NCI-H69 (cell line): Measurements from ENCODE around the gene AKAP7.
A peak's percentile ranks its signal among the peaks of the same experiment; 100 is the strongest.
"Not testable (repeated sequence)": the region's sequence is repeated elsewhere in the genome, so short reads cannot be mapped to it uniquely, and the experiment has no call there.

Experiments
- DNase-seq: peaks from one replicate; lab custom pipeline; 2025; lab: John Stamatoyannopoulos, UW

AKAP7 gene

DNA sequence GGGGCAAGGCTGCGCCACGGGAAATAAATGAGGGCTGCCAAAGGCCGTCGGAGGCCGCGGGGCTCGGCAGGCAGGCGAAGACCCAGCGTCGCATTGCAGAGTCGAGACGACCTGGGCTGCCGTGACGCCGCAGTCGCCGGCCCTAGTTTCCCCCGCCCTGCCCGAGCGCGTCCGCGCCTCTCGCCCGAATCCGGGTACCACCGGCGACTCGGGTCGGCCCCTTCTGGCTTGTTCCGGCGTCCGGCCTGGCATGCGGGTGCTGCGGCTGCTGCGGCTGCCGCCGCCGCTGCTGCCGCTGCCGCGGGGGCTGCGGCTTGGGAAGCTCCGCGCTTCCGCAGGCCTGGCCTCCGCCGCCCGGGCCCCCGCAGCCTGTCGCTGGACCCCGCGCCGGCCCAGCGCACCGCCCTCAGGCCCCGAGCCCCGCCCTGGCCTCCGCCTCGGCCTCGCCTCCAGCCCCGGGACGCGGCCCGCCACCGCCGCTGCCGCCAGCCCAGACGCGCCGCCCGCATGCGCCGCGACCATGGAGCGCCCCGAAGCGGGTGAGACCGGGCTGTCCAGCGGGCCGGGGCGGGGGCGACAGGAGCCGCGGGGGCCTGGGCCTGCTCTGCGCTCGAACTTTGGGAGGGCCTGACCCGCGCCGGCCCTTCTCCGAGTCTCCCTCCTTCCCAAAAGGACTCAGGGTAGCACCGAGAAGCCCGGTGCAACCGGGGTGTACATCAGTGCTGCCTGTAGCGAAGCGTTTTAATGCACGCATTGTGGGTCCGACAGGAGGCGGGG lies at the start of gene AKAP7:
TSS of gene AKAP7 (plus strand) at position 224 of the 777 bp plus-strand sequence. CDS start at position 521, 297 bp downstream.
- DNase-seq: peak; percentile 63

- not testable (repeated sequence) for DNase-seq
Observed at GRCh38 chr6:131090339-131090738, 44.9 kb upstream of the AKAP7 start.

DNA sequence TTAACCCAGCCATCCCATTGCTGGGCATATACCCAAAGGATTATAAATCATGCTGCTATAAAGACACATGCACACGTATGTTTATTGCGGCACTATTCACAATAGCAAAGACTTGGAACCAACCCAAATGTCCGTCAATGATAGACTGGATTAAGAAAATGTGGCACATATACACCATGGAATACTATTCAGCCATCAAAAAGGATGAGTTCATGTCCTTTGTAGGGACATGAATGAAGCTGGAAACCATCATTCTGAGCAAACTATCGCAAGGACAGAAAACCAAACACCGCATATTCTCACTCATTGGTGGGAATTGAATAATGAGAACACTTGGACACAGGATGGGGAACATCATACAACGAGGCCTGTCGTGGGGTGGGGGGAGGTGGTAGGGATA lies 43.3 kb upstream of the AKAP7 start:
- not testable (repeated sequence) for DNase-seq

GRCh38 chr6:131093334-131093733 lies 41.9 kb upstream of the AKAP7 start:
- DNase-seq: no peak

DNA sequence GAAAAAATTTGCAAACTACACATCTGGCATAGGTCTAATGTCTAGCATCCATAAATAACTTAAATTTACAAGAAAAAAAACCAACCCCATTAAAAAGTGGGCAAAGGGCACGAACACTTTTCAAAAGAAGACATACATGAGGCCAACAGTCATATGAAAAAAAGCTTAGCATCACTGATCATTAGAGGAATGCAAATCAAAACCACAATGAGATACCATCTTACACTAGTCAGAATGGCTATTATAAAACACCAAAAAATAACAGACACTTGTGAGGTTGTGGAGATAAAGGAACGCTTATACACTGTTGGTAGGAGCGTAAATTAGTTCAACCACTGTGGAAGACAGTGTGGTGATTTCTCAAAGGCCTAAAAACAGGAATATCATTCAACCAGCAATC lies 38.5 kb upstream of the AKAP7 start:
- DNase-seq: no peak

GRCh38 chr6:131101911-131102680 lies 33.2 kb upstream of the AKAP7 start:
- DNase-seq: no peak

DNA sequence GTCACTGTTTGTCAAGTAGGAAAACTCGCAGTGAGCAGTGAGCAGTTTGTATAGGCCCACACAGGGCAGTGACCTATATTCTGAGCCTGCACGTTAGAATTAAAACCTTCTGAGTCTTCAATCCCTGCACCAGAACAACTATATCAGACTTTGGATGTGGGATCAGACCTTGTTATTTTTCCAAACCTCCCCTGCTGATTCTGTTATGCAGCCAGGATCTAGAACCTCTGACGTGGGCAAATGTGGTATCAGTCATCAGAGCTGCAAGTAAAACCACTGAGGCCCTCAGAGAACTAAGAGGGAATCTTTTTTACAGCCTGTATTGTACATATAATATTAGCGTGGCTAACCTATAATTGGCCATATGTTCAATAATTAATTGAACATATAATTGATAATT lies 32.0 kb upstream of the AKAP7 start:
- DNase-seq: no peak

DNA sequence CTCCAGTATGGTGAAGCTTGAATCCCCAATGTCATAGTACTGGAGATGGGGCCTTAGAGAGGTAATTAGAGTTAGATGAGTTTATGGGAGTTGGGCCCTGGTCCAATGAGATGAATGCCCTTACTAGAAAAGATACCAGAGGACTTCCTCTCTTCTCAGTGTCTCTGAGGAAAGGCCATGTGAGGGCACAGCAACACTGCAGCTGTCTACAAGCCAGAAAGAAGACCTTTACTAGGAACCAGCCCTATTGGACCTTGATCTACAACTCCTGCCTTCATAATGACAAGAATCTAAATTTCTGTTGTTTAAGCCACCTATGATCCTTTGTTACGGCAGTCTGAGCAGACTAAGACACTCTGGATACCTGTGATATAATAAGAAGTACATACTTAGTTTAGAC lies 31.4 kb upstream of the AKAP7 start:
- no peak for DNase-seq

DNA sequence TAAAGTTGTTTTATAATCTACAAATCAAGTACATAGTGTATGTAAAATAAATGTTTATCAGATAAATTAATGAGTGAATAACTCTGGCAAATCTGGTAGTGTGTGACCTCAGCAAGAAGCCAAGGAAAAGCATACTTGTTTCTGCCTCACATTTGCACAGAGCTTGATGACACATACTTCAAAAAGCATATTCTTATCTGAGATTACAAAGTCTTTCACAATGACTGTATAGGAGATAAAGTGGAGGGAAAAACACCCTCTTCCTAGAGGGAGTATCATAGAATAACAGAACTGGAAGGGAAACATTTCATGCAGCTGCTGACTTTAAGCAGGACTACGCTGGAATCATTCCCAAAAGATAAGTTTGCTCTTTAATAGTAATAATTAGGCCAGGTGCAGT lies 28.1 kb upstream of the AKAP7 start:
- DNase-seq: no peak

GRCh38 chr6:131112249-131112648 lies 23.0 kb upstream of the AKAP7 start:
- no peak for DNase-seq

GRCh38 chr6:131115651-131116050 lies 19.6 kb upstream of the AKAP7 start:
- no peak for DNase-seq

GRCh38 chr6:131116321-131116720 lies 18.9 kb upstream of the AKAP7 start:
- no peak for DNase-seq

DNA sequence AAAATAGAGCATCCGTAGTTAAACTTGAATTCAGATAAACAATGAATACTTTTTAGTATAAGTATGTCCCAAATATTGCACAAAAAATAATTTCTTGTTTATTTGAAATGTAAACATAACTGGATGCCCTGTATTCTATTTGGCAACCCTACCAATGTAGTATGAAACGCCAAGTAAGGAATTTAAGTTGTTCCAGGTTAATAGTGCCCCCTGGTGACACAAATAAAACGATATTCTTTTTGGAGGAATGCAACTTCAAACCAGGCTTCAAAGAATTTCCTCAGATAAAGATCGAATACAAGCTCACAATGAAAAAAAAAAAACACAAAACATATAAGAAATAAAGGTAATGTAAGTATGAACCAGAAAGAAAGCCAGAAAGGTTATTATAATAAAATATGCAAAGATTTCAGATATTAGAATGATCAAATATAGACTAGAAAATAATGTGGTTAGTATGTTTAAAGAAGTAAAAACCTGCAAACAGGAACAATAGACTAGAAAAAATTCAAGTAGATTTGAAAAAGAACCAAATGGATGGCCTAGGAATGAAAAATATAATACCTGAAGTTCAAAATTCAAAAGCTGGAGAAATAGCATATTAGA lies 18.4 kb upstream of the AKAP7 start:
- DNase-seq: peak; percentile 49

GRCh38 chr6:131117878-131118277 lies 17.4 kb upstream of the AKAP7 start:
- no peak for DNase-seq

DNA sequence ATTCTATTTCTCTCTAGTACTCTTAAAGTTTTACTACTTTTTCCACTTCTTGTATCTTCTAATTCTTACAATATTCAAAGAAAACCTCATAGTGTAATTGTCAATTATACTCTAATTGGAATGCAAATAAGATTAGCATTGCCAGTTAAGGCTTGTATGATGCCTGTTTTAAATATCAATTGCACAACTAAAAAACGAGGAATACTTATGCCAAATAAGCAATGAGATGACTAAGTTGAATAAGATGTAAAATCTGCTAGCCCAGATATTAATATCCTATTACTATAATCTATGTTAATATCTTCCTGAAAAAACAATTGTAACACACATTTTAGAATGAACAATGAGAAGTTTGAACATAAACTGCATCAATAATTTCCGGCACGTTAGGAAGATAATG lies 13.3 kb upstream of the AKAP7 start:
- no peak for DNase-seq

DNA sequence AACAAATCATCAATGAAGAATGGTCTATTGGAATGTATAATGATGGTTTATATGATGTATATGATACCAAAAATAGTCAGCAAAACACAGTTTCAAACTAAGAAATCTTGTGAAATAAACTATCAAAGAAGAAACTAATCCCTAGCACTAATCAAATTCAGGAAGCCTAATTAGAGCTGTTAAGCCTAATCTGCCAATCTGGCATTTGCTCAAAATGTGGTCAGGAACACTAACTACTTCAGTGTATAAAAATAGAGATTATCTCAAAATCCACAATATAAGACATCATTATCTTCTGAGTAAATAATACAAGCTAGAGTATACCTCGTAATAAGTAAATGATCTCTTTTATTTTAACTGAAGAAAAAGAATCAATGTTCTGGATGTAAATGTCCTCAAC lies 12.8 kb upstream of the AKAP7 start:
- DNase-seq: no peak

- DNase-seq: no peak
Observed at GRCh38 chr6:131124336-131125071, 10.8 kb upstream of the AKAP7 start.

DNA sequence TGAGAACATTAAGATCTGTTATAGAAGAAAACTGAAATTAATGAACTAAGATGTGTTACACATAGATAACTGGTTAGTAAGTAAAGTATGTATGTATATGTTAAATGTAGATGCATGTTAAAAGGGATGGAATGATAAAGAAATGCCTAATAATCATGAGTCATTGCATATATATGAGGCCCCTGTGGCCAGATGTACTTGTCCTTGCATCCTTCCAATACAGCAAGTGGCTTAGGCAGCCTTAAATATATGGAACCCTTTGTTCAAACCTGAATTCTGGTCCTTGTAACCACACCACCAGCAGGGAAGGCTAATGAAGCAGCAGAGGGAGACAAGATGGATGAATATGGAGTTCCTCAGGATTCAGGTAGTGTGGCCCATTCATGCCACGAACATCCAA lies 9.8 kb upstream of the AKAP7 start:
- no peak for DNase-seq

DNA sequence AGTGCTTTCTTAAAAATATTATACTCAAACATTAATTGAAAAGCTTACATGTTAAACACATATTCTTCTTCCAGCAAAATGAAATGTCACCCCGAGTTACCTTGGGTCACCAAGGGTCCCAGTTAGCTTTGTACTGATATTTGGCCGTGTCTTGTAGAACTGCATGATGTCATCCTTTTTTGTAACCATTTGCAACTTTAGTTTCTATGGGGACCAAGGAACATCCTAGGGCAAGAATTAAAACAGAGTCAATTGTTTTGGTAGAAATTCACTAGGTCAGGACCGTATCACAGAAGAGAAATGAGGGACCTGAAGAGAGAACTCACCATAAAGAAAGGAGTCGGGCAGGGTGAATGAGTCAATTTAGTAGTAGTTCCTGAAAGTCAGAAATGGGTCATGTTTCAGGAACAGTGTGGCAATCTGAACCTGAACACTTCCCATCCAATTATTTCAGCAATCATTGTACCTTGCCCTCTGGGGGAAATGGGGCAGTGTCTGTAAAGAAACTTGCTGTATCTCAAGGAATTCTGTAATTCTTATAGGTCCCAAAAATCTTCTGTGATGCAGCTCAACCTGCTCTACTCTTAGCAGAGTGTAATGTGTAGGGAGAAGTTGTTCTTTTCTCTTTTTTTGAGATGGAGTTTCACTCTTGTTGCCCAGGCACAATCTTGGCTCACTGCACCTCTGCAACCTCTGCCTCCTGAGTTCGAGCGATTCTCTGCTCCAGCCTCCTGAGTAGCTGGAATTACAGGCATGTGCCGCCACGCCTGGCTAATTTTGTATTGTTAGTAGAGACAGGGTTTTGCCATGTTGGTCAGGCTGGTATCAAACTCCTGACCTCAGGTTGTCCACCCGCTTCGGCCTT lies 5.3 kb upstream of the AKAP7 start:
- DNase-seq: no peak

GRCh38 chr6:131130554-131130940 lies 4.7 kb upstream of the AKAP7 start:
- no peak for DNase-seq

DNA sequence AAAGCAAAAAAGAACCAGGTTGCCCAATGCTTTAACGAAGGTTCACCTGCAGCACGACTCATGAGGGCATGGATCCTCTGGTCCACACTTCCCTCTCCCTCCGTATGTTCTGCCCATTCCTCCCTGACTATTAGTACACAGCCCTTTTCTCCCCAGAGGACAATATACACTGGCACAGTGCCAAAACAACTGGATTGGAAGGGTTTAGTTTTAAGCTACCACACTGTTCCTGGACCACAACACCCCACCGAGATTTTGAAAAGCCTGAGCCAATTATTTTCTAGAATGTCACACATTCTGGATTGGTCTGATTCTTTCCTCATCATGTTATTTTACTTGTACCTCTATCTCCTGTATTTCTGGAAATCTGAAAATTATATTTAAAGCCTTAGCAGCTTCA lies 2.9 kb upstream of the AKAP7 start:
- peak; percentile 30 for DNase-seq
